SU-DHL-6 (cell line): Measurements from ENCODE around the gene C9orf78.

Source experiments
- H2AFZ ChIP-seq: fragments of 200-600 bp; sonication (generic); 2 replicates; pipeline ENCODE4 v1.6.1; 2014; ENCODE audit warnings: low read depth, mild to moderate bottlenecking, moderate library complexity, mixed read lengths, antibody characterized with exemption, low read length; ENCODE audit not compliant: severe bottlenecking
- H3F3A ChIP-seq: fragments of 200-600 bp; shearing (Covaris generic); 2 replicates; pipeline ENCODE4 v1.6.0; 2016; ENCODE audit warnings: antibody characterized with exemption, mild to moderate bottlenecking; ENCODE audit not compliant: insufficient read depth
- H3K27ac ChIP-seq: fragments of 200-600 bp; sonication (generic); 2 replicates; pipeline ENCODE4 v1.5.1; 2016; ENCODE audit warnings: low read depth, mild to moderate bottlenecking, low read length, moderate library complexity, mixed read lengths
- H3K27me3 ChIP-seq: fragments of 200-600 bp; sonication (generic), shearing (Covaris generic); 2 replicates; pipeline ENCODE4 v1.6.0; 2014; ENCODE audit warnings: mild to moderate bottlenecking, low read length
- H3K36me3 ChIP-seq: fragments of 200-600 bp; sonication (generic); 2 replicates; pipeline ENCODE4 v1.6.1; 2014; ENCODE audit warnings: mild to moderate bottlenecking, low read length, mixed read lengths
- H3K4me2 ChIP-seq: fragments of 300-600, 200-600 bp; shearing (Covaris generic), sonication (generic); 2 replicates; pipeline ENCODE4 v1.6.0; 2014; ENCODE audit warnings: low read length, low read depth, mild to moderate bottlenecking; ENCODE audit not compliant: poor library complexity, severe bottlenecking
- H3K4me3 ChIP-seq: fragments of 200-600 bp; sonication (generic); 2 replicates; pipeline ENCODE4 v1.5.1; 2014; ENCODE audit warnings: antibody characterized with exemption, low read length, mild to moderate bottlenecking, mixed read lengths; ENCODE audit not compliant: insufficient read depth, poor library complexity, severe bottlenecking
- H3K79me2 ChIP-seq: fragments of 200-600 bp; sonication (generic); 2 replicates; pipeline ENCODE4 v1.6.1; 2014; ENCODE audit warnings: mild to moderate bottlenecking, low read length, moderate library complexity; ENCODE audit not compliant: insufficient read depth
- H3K9ac ChIP-seq: fragments of 200-600 bp; sonication (generic); 2 replicates; pipeline ENCODE4 v1.7.0; 2014; ENCODE audit warnings: mild to moderate bottlenecking, low read length
- H3K9me2 ChIP-seq: fragments of 200-600 bp; sonication (generic); replicated peaks from 2 replicates; pipeline ENCODE4 v1.6.1; 2014; ENCODE audit warnings: low read length; ENCODE audit not compliant: insufficient read depth
- H3K9me3 ChIP-seq: fragments of 200-600 bp; sonication (generic); 2 replicates; pipeline ENCODE4 v1.6.1; 2014; ENCODE audit warnings: low read length, mixed read lengths; ENCODE audit not compliant: insufficient read depth
- H4K20me1 ChIP-seq: fragments of 200-600 bp; sonication (generic); 2 replicates; pipeline ENCODE4 v1.6.1; 2014; ENCODE audit warnings: low read depth, mild to moderate bottlenecking, antibody characterized with exemption, low read length, moderate library complexity, mixed read lengths
- EZH2phosphoT487 ChIP-seq: fragments of 200-600 bp; sonication (generic), shearing (Covaris generic); conservative IDR thresholded peaks from 2 replicates; pipeline ENCODE4 v1.6.1; 2018; ENCODE audit warnings: mild to moderate bottlenecking, antibody characterized with exemption, low read length, moderate library complexity, mixed read lengths
- TF ChIP-seq, protein P1 (sequence below): fragments of 200-600 bp; sonication (generic); IDR thresholded peaks from one replicate; pipeline ENCODE4 v1.5.1; 2017; ENCODE audit warnings: antibody characterized with exemption, mild to moderate bottlenecking, low read length, moderate library complexity; ENCODE audit not compliant: insufficient read depth, poor library complexity, severe bottlenecking

Gene C9orf78

DNA sequence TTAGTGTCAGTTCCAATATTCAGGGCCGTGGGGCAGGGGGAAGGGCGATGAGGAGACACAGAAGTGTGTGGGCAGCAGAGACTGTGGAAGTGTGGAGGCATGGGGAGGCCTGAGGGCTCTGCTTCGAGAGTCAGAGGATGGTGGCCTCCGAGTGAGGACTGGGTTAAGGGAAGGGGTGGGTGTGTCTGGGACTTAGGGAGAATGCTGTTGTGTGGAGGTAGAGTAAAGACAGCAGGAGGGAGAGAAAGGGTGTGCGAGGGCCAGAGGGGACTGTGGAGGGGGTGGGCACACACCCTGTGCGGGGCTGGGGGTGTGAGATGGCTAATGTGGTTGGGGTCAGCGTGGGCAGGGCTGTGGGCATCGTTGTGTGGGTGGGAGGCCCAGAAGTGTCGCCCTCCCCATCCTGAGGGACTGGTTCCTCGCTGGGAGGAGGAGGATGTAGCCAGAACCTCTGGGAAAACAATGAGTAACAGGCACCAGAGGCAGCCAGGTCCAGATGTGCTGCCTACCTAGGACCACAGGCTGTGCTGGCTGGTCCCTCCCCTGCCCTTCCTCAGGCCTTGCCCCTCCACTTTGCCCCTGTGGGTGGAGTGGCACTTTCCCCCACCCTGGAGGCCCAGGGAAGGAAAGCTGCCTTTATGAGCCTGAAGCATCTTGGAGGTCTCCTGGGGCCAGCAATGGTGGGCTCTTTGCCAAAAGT, 4.4 kb upstream of the C9orf78 start:
- Histone ChIP-seq H3K79me2 (peaks cover 4% of the 10 kb centered on the region), H3K4me2 (no peak overlapping the region)

DNA sequence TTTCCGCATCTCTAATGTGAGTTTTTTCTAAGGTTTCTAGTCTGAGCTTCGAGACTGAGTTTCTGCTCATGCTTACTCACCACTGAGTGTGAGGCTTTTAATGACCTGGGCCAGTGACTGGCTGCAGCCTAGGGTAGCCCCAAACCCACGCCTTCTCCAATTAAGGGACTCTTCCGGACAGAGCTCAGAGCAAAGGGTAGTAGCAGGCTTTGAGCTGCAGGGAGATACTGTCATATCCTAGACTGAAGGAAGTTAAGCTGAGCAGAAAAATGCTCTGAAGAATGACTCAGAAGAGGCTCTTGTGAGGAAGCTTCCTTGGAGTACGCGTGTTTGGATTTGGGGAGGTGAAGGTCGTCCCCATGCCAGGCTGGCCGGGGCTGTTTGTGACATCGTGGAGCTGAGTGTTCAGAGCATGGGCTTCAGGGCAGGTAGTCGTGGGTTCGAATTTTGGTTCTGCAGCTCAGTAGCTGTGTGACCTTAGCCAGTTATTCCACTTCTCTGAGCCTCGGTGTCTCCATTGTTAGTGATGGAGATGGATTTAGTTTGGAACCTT, 3.7 kb upstream of the C9orf78 start:
- Histone ChIP-seq H3K27ac (no peak overlapping the region), H3K79me2 (peaks cover 11% of the 10 kb centered on the region), H3K9me3 (no peaks in the 10 kb centered on the region), H3K4me2 (no peak overlapping the region), H3K9ac (no peak overlapping the region), H3K27me3 (no peaks in the 10 kb centered on the region), H2AFZ (no peak overlapping the region), H3K36me3 (no peaks in the 10 kb centered on the region), H3F3A (no peaks in the 10 kb centered on the region), H3K9me2 (no peaks in the 10 kb centered on the region), H4K20me1 (no peaks in the 10 kb centered on the region), H3K4me3 (no peak overlapping the region)
- no peak for TF ChIP-seq EZH2phosphoT487
- TF ChIP-seq, protein P1, sequence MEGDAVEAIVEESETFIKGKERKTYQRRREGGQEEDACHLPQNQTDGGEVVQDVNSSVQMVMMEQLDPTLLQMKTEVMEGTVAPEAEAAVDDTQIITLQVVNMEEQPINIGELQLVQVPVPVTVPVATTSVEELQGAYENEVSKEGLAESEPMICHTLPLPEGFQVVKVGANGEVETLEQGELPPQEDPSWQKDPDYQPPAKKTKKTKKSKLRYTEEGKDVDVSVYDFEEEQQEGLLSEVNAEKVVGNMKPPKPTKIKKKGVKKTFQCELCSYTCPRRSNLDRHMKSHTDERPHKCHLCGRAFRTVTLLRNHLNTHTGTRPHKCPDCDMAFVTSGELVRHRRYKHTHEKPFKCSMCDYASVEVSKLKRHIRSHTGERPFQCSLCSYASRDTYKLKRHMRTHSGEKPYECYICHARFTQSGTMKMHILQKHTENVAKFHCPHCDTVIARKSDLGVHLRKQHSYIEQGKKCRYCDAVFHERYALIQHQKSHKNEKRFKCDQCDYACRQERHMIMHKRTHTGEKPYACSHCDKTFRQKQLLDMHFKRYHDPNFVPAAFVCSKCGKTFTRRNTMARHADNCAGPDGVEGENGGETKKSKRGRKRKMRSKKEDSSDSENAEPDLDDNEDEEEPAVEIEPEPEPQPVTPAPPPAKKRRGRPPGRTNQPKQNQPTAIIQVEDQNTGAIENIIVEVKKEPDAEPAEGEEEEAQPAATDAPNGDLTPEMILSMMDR, result no peak

More for the DNA sequence above, 4.4 kb upstream of the C9orf78 start:
- no peak overlapping the region for H3K27ac ChIP-seq
- no peak overlapping the region for H2AFZ ChIP-seq
- no peak overlapping the region for H3K9ac ChIP-seq
- no peaks in the 10 kb centered on the region for H3F3A ChIP-seq
- H3K9me2 ChIP-seq, result no peaks in the 10 kb centered on the region
- no peak overlapping the region for H3K4me3 ChIP-seq
- no peaks in the 10 kb centered on the region for H3K9me3 ChIP-seq
- TF ChIP-seq EZH2phosphoT487, result no peak
- TF ChIP-seq, protein P1, result no peak
- no peaks in the 10 kb centered on the region for H3K36me3 ChIP-seq
- H4K20me1 ChIP-seq, result no peaks in the 10 kb centered on the region
- no peaks in the 10 kb centered on the region for H3K27me3 ChIP-seq

DNA sequence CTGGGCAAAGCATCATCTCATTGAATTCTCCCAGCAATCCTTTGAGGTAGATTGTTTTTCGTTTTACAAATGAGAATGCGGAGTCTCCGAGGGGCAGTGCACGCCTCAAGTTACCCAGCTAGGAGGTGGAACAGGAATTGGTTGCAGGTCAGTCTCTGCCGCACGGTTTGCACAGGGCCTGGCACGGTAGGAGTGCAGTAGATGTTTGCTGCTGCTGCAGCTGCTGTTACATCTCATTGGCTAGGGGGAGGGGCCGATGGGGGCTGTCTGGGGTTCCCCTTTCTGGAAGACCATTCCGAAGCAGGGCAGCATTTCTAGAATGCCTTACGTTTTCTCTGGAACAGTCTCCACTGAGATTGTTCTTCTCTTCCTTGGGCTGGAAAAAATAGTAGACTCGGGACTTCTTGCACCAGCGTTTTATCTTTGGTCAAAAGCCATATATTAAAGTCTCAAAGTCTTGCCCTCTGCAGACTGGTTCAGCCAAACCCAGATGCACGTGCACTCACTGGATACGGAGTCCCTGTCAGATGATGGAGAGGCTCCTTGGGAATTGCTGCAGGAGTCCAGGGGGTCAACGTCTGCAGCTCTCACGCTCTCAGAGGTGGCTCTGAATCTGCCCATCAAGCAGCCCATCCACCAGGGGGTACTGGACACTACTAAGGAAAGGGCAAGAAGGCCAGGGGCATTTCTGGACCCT, 1.4 kb upstream of the C9orf78 start:
- Histone ChIP-seq H3K27me3 (no peaks in the 10 kb centered on the region), H3K9me2 (no peaks in the 10 kb centered on the region), H3K4me2 (peak overlapping the region; percentile 95), H3K9me3 (no peaks in the 10 kb centered on the region), H3K9ac (peak overlapping the region; percentile 75), H3K36me3 (peaks cover 5% of the 10 kb centered on the region; the same call in 1 of the 2 replicates), H3K79me2 (peaks cover 18% of the 10 kb centered on the region), H3K27ac (no peak overlapping the region), H3K4me3 (peak overlapping the region; percentile 86), H2AFZ (peak overlapping the region; percentile 30), H4K20me1 (no peaks in the 10 kb centered on the region), H3F3A (no peaks in the 10 kb centered on the region)
- TF ChIP-seq, protein P1, result no peak
- no peak for TF ChIP-seq EZH2phosphoT487
